HG02642 (cell line): Measurements from ENCODE around the gene SLC9A9.
"Not testable (repeated sequence)": the region's sequence is repeated elsewhere in the genome, so short reads cannot be mapped to it uniquely, and the experiment has no call there.

ENCODE experiments used
- ATAC-seq: cut with Tn5 transposase; IDR thresholded peaks from one replicate; pipeline ENCODE4 v1.9.1; 2021; ENCODE audit warnings: mild to moderate bottlenecking; ENCODE audit not compliant: unreplicated experiment, poor library complexity

The SLC9A9 gene

GRCh38 chr3:143309705-143310104 lies 538.6 kb downstream of the SLC9A9 start:
- ATAC-seq, result no peak

- ATAC-seq, result peak; percentile 71
Observed at GRCh38 chr3:143307613-143308183, 540.6 kb downstream of the SLC9A9 start.

GRCh38 chr3:143306407-143306806 lies 541.9 kb downstream of the SLC9A9 start:
- ATAC-seq, result no peak

GRCh38 chr3:143302638-143303171 lies 545.6 kb downstream of the SLC9A9 start:
- no peak for ATAC-seq

GRCh38 chr3:143301031-143301901 lies 547.0 kb downstream of the SLC9A9 start:
- no peak for ATAC-seq

GRCh38 chr3:143298886-143299535 lies 549.3 kb downstream of the SLC9A9 start:
- ATAC-seq, result no peak

GRCh38 chr3:143298380-143298779 lies 549.9 kb downstream of the SLC9A9 start:
- peak; percentile 39 for ATAC-seq

- peak; percentile 45 for ATAC-seq
Observed at GRCh38 chr3:143295201-143296080, 552.8 kb downstream of the SLC9A9 start.

GRCh38 chr3:143294188-143294587 lies 554.1 kb downstream of the SLC9A9 start:
- ATAC-seq, result peak; percentile 57

- no peak for ATAC-seq
Observed at GRCh38 chr3:143291836-143292447, 556.3 kb downstream of the SLC9A9 start.

- no peak for ATAC-seq
Observed at GRCh38 chr3:143288944-143289343, 559.3 kb downstream of the SLC9A9 start.

GRCh38 chr3:143287403-143287802 lies 560.9 kb downstream of the SLC9A9 start:
- ATAC-seq, result no peak

GRCh38 chr3:143286392-143287010 lies 561.8 kb downstream of the SLC9A9 start:
- no peak for ATAC-seq

- ATAC-seq, result no peak
Observed at GRCh38 chr3:143283432-143284128, 564.7 kb downstream of the SLC9A9 start.

GRCh38 chr3:143280984-143281383 lies 567.3 kb downstream of the SLC9A9 start:
- ATAC-seq, result no peak

- ATAC-seq, result not testable (repeated sequence)
Observed at GRCh38 chr3:143279567-143279966, 568.7 kb downstream of the SLC9A9 start.

- ATAC-seq, result no peak
Observed at GRCh38 chr3:143278721-143279120, 569.5 kb downstream of the SLC9A9 start.

GRCh38 chr3:143277531-143277930 lies 570.7 kb downstream of the SLC9A9 start:
- ATAC-seq, result no peak

- ATAC-seq, result peak; percentile 77
Observed at GRCh38 chr3:143276592-143276991, 571.7 kb downstream of the SLC9A9 start.
